ENCODE measurements around the gene QRFP.
"Not testable (repeated sequence)": the region's sequence is repeated elsewhere in the genome, so short reads cannot be mapped to it uniquely, and the experiment has no call there.

QRFP gene

GRCh38 chr9:130860458-130861316 lies 35.9 kb downstream of the QRFP start:
- no peak overlapping the region for H3K4me3 Mint-ChIP-seq
- no peaks in the 10 kb centered on the region for H3K4me1 Mint-ChIP-seq (ENCODE audit: low read depth)
- DNase-seq (ENCODE audit: low spot score): no peak
- no peaks in the 10 kb centered on the region for H3K27me3 Mint-ChIP-seq (ENCODE audit: low read depth)
- H3K27ac Mint-ChIP-seq: no peak overlapping the region
- peaks cover 4% of the 10 kb centered on the region for H3K36me3 Mint-ChIP-seq (ENCODE audit: low read depth)
- H3K9me3 Mint-ChIP-seq: no peaks in the 10 kb centered on the region

GRCh38 chr9:130858739-130859705 lies 37.6 kb downstream of the QRFP start:
- Mint-ChIP-seq H3K27ac (no peak overlapping the region), H3K27me3 (ENCODE audit: low read depth) (no peaks in the 10 kb centered on the region), H3K4me1 (ENCODE audit: low read depth) (no peaks in the 10 kb centered on the region), H3K36me3 (ENCODE audit: low read depth) (peaks cover 5% of the 10 kb centered on the region), H3K4me3 (no peak overlapping the region), H3K9me3 (no peaks in the 10 kb centered on the region)
- DNase-seq (ENCODE audit: low spot score): no peak

GRCh38 chr9:130857864-130858738 lies 38.5 kb downstream of the QRFP start:
- no peak overlapping the region for H3K27ac Mint-ChIP-seq
- no peaks in the 10 kb centered on the region for H3K4me1 Mint-ChIP-seq (ENCODE audit: low read depth)
- H3K36me3 Mint-ChIP-seq (ENCODE audit: low read depth): peaks cover 5% of the 10 kb centered on the region
- no peak for DNase-seq (ENCODE audit: low spot score)
- no peaks in the 10 kb centered on the region for H3K9me3 Mint-ChIP-seq
- H3K4me3 Mint-ChIP-seq: no peak overlapping the region
- H3K27me3 Mint-ChIP-seq (ENCODE audit: low read depth): no peaks in the 10 kb centered on the region

- H3K27me3 Mint-ChIP-seq (ENCODE audit: low read depth): no peaks in the 10 kb centered on the region
Observed at GRCh38 chr9:130856474-130856873, 40.1 kb downstream of the QRFP start.

GRCh38 chr9:130854835-130855234 lies 41.8 kb downstream of the QRFP start:
- Mint-ChIP-seq H3K27me3 (ENCODE audit: low read depth) (no peaks in the 10 kb centered on the region), H3K4me1 (ENCODE audit: low read depth) (no peaks in the 10 kb centered on the region), H3K27ac (no peak overlapping the region), H3K9me3 (no peaks in the 10 kb centered on the region), H3K4me3 (no peak overlapping the region), H3K36me3 (ENCODE audit: low read depth) (peaks cover 5% of the 10 kb centered on the region)
- no peak for DNase-seq (ENCODE audit: low spot score)

More at GRCh38 chr9:130856474-130856873, 40.1 kb downstream of the QRFP start:
- Mint-ChIP-seq H3K4me3 (no peak overlapping the region), H3K9me3 (no peaks in the 10 kb centered on the region), H3K36me3 (ENCODE audit: low read depth) (peaks cover 5% of the 10 kb centered on the region), H3K27ac (no peak overlapping the region), H3K4me1 (ENCODE audit: low read depth) (no peaks in the 10 kb centered on the region)
- no peak for DNase-seq (ENCODE audit: low spot score)

GRCh38 chr9:130854092-130854491 lies 42.5 kb downstream of the QRFP start:
- Mint-ChIP-seq H3K9me3 (no peaks in the 10 kb centered on the region), H3K27me3 (ENCODE audit: low read depth) (no peaks in the 10 kb centered on the region), H3K36me3 (ENCODE audit: low read depth) (peaks cover 5% of the 10 kb centered on the region), H3K4me1 (ENCODE audit: low read depth) (no peaks in the 10 kb centered on the region), H3K4me3 (no peak overlapping the region), H3K27ac (no peak overlapping the region)
- no peak for DNase-seq (ENCODE audit: low spot score)

- no peaks in the 10 kb centered on the region for H3K4me1 Mint-ChIP-seq (ENCODE audit: low read depth)
- H3K9me3 Mint-ChIP-seq: no peaks in the 10 kb centered on the region
- DNase-seq (ENCODE audit: low spot score): no peak
- H3K4me3 Mint-ChIP-seq: no peak overlapping the region
- H3K27me3 Mint-ChIP-seq (ENCODE audit: low read depth): no peaks in the 10 kb centered on the region
- H3K27ac Mint-ChIP-seq: no peak overlapping the region
- peaks cover 5% of the 10 kb centered on the region for H3K36me3 Mint-ChIP-seq (ENCODE audit: low read depth)
Observed at GRCh38 chr9:130852801-130853200, 43.8 kb downstream of the QRFP start.

- Mint-ChIP-seq H3K4me3 (no peak overlapping the region), H3K4me1 (ENCODE audit: low read depth) (peaks cover 3% of the 10 kb centered on the region), H3K9me3 (no peaks in the 10 kb centered on the region), H3K36me3 (ENCODE audit: low read depth) (no peaks in the 10 kb centered on the region), H3K27me3 (ENCODE audit: low read depth) (no peaks in the 10 kb centered on the region), H3K27ac (no peak overlapping the region)
- no peak for DNase-seq (ENCODE audit: low spot score)
Observed at GRCh38 chr9:130849356-130849755, 47.3 kb downstream of the QRFP start.

GRCh38 chr9:130848514-130848913 lies 48.1 kb downstream of the QRFP start:
- H3K4me3 Mint-ChIP-seq; H3K27ac Mint-ChIP-seq; H3K9me3 Mint-ChIP-seq; H3K36me3 Mint-ChIP-seq (ENCODE audit: low read depth); DNase-seq (ENCODE audit: low spot score); H3K4me1 Mint-ChIP-seq (ENCODE audit: low read depth); H3K27me3 Mint-ChIP-seq (ENCODE audit: low read depth): not testable (repeated sequence)

- no peak overlapping the region for H3K4me3 Mint-ChIP-seq
- H3K27me3 Mint-ChIP-seq (ENCODE audit: low read depth): no peaks in the 10 kb centered on the region
- no peak for DNase-seq (ENCODE audit: low spot score)
- H3K9me3 Mint-ChIP-seq: no peaks in the 10 kb centered on the region
- H3K27ac Mint-ChIP-seq: no peak overlapping the region
- H3K36me3 Mint-ChIP-seq (ENCODE audit: low read depth): no peaks in the 10 kb centered on the region
- peaks cover 8% of the 10 kb centered on the region for H3K4me1 Mint-ChIP-seq (ENCODE audit: low read depth)
Observed at GRCh38 chr9:130847306-130848217, 49.0 kb downstream of the QRFP start.

- H3K9me3 Mint-ChIP-seq: no peaks in the 10 kb centered on the region
- no peak overlapping the region for H3K27ac Mint-ChIP-seq
- peaks cover 8% of the 10 kb centered on the region for H3K4me1 Mint-ChIP-seq (ENCODE audit: low read depth)
- DNase-seq (ENCODE audit: low spot score): no peak
- no peak overlapping the region for H3K4me3 Mint-ChIP-seq
- no peaks in the 10 kb centered on the region for H3K27me3 Mint-ChIP-seq (ENCODE audit: low read depth)
- H3K36me3 Mint-ChIP-seq (ENCODE audit: low read depth): no peaks in the 10 kb centered on the region
Observed at GRCh38 chr9:130846487-130847305, 49.9 kb downstream of the QRFP start.

GRCh38 chr9:130845901-130846481 lies 50.6 kb downstream of the QRFP start:
- Mint-ChIP-seq H3K27me3 (ENCODE audit: low read depth) (no peaks in the 10 kb centered on the region), H3K4me3 (no peak overlapping the region), H3K4me1 (ENCODE audit: low read depth) (peaks cover 8% of the 10 kb centered on the region), H3K27ac (no peak overlapping the region), H3K9me3 (no peaks in the 10 kb centered on the region), H3K36me3 (ENCODE audit: low read depth) (no peaks in the 10 kb centered on the region)
- DNase-seq (ENCODE audit: low spot score): no peak

All from T-helper 2 cell treated with Interferon-gamma antibody and Interleukin-4, amounts not matched to agents 5 μg/mL and 100 μg/mL, for 36 hours (primary cell).